Osteocyte (in vitro differentiated cells): ENCODE results near the gene RND1. TPM values are rescaled to one million over a fixed set of nuclear protein-coding genes. Genes with fewer than 3 reads are reported as not detected.

Experiments used
- DNase-seq: peaks from one replicate; pipeline ENCODE4 v3.0.0; 2021; ENCODE audit warnings: mixed read lengths; ENCODE audit not compliant: unreplicated experiment; ENCODE audit errors: extremely low spot score
- H3K27ac Mint-ChIP-seq: one replicate; pipeline ENCODE4 v1.8.0; 2021; ENCODE audit warnings: mild to moderate bottlenecking, mixed read lengths; ENCODE audit not compliant: unreplicated experiment
- H3K27me3 Mint-ChIP-seq: one replicate; pipeline ENCODE4 v1.8.0; 2021; ENCODE audit warnings: mixed read lengths; ENCODE audit not compliant: unreplicated experiment
- H3K36me3 Mint-ChIP-seq: one replicate; pipeline ENCODE4 v1.8.0; 2021; ENCODE audit warnings: mixed read lengths; ENCODE audit not compliant: unreplicated experiment
- H3K4me1 Mint-ChIP-seq: one replicate; pipeline ENCODE4 v1.8.0; 2021; ENCODE audit warnings: mixed read lengths; ENCODE audit not compliant: unreplicated experiment
- H3K4me3 Mint-ChIP-seq: one replicate; pipeline ENCODE4 v1.8.0; 2021; ENCODE audit warnings: mild to moderate bottlenecking, moderate library complexity, mixed read lengths; ENCODE audit not compliant: unreplicated experiment
- H3K9me3 Mint-ChIP-seq: one replicate; pipeline ENCODE4 v1.8.0; 2021; ENCODE audit warnings: mixed read lengths; ENCODE audit not compliant: unreplicated experiment
- total RNA-seq: library from RNA; stranded (reverse); gene quantifications from 2 replicates; pipeline ENCODE4 v1.2.1, GENCODE V29; 2021
- TF ChIP-seq, protein P1 (sequence below): fragments of 200-600 bp; sonication (generic); IDR thresholded peaks from 2 replicates; pipeline ENCODE4 v1.5.0; 2021; ENCODE audit warnings: antibody characterized with exemption, mild to moderate bottlenecking, moderate library complexity

RND1 gene
- total RNA-seq, 1 donor from 2014 or later: 0.89 TPM

DNA sequence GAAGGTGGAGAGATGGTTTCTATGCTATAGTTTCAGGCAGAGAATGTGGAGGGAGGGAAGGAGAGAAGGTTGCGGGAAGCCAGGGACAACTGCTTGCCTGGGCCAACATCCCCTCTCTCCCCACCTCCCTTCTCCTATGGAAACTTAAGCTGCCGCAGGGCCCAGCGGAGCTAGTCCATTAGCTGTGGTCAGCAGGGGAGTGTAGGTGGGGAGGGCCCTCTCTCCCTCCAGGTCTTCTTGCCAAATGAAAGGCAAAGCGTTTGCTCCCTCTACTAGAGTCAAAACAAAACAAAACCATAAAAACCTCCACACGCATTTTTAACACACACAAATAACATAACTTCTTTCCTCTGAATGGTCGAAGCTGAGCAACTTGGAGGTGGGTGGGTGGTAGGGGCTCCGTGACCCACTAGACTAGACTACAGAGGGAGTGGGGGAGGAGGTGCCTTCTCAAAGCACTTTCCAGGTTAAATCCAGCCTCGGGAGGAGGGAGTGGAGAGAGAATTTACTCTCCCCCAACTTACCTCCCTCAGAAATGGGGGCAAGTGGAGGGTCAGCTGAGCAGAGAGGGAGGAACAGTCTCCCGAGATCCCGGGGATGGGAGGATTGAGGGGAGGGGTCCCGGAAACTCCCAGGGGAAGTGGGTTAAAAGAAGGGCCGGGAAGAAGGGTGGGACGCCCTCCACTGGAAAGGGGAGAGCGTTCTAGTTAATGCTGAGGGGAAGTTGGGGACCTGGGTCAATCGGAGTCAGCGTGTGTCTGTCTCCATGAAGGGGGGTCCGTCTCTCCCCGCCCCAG, 52.0 kb downstream of the RND1 start:
- TF ChIP-seq, protein P1, sequence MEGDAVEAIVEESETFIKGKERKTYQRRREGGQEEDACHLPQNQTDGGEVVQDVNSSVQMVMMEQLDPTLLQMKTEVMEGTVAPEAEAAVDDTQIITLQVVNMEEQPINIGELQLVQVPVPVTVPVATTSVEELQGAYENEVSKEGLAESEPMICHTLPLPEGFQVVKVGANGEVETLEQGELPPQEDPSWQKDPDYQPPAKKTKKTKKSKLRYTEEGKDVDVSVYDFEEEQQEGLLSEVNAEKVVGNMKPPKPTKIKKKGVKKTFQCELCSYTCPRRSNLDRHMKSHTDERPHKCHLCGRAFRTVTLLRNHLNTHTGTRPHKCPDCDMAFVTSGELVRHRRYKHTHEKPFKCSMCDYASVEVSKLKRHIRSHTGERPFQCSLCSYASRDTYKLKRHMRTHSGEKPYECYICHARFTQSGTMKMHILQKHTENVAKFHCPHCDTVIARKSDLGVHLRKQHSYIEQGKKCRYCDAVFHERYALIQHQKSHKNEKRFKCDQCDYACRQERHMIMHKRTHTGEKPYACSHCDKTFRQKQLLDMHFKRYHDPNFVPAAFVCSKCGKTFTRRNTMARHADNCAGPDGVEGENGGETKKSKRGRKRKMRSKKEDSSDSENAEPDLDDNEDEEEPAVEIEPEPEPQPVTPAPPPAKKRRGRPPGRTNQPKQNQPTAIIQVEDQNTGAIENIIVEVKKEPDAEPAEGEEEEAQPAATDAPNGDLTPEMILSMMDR: no peak
- Mint-ChIP-seq H3K9me3 (no peaks in the 10 kb centered on the region), H3K4me1 (peaks cover 61% of the 10 kb centered on the region), H3K27ac (peak overlapping the region; percentile 85), H3K27me3 (no peaks in the 10 kb centered on the region), H3K36me3 (no peaks in the 10 kb centered on the region), H3K4me3 (peak overlapping the region; percentile 97)
- no peak for DNase-seq

DNA sequence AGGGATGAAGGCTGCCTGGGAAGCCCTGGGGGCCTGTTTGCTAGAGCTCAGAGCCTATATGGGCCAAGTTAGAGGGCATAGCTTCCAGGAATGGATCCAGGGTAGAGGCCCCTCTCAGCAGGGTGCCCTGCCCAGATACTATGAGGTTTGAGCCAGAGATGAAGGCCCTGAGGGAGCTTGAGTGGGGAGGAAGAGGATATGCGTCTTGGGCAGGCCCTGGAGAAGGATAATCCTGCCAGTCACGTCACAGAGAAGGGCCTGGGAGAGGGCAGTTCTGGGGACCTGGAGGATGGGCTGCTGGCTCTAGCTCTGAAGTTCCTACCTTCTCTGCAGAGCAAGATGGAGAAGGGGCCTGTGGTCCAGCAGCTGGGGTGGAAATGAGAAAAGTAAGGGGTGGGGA, 53.3 kb downstream of the RND1 start:
- DNase-seq: no peak
- Mint-ChIP-seq H3K27me3 (no peaks in the 10 kb centered on the region), H3K4me3 (no peak overlapping the region), H3K4me1 (peaks cover 56% of the 10 kb centered on the region), H3K9me3 (no peaks in the 10 kb centered on the region), H3K36me3 (no peaks in the 10 kb centered on the region), H3K27ac (peak overlapping the region; percentile 76)
- TF ChIP-seq, protein P1: no peak

DNA sequence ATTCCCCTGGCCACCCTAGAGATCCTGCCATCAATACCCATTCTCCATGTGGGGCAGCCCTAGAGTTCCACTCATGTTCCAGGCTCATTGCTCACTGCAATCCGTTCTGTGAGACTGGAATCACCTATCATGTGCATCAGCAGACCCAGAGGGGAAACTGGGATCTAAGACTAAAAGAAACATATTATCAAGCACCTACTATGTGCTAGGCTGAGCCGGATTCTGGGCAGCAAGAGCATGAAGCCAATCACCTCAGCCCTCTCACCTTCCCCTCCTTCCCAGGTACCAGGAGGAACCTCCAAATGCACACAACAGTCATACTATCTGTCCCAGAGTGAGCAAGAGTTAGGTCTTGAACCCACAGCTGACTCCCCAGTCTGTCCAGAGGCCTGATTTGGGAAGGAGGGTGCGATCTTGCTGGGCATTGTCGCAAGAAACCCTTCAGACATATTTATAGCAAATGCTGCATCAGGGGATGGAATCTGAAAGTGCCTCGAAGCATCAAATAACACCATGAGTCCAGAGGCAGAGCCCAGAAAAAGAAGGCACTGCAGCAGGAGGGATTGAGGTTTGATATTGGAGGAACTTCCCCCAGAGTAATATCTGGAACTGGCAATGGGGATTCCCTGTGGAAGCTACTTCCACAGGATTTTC, 54.1 kb downstream of the RND1 start:
- Mint-ChIP-seq H3K36me3 (no peaks in the 10 kb centered on the region), H3K27ac (peak overlapping the region; percentile 91), H3K27me3 (no peaks in the 10 kb centered on the region), H3K9me3 (no peaks in the 10 kb centered on the region), H3K4me3 (no peak overlapping the region), H3K4me1 (peaks cover 47% of the 10 kb centered on the region)
- TF ChIP-seq, protein P1: no peak
- DNase-seq: no peak

DNA sequence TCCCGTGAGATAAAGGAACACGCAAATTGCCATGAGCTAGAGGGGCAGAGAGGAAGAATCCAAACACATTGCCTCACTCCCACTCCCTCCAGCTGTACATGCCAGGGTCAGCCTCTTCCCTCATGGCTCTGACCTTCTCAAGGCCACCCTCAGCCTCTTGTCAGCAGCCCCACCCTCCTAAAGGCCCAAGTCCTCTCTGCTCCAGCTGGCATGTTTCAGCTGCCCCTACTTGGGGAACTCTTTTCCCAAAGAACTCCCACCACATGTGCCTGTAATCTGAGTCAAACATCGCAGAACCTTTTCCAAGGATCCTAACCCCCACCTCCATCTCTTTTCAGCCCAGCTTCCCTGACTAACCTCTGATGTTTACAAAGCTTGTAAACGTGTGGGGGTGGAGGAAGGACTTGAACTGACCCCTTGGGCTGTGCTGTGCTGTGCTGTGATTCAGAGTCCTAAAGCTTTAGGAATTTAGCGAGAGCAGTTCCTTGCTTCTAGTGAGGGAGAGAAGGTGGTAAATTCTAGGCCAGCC, 54.7 kb downstream of the RND1 start:
- DNase-seq: no peak
- no peaks in the 10 kb centered on the region for H3K9me3 Mint-ChIP-seq
- peaks cover 41% of the 10 kb centered on the region for H3K4me1 Mint-ChIP-seq
- H3K4me3 Mint-ChIP-seq: no peak overlapping the region
- H3K36me3 Mint-ChIP-seq: no peaks in the 10 kb centered on the region
- TF ChIP-seq, protein P1: no peak
- H3K27me3 Mint-ChIP-seq: no peaks in the 10 kb centered on the region
- peak overlapping the region; percentile 91 for H3K27ac Mint-ChIP-seq

DNA sequence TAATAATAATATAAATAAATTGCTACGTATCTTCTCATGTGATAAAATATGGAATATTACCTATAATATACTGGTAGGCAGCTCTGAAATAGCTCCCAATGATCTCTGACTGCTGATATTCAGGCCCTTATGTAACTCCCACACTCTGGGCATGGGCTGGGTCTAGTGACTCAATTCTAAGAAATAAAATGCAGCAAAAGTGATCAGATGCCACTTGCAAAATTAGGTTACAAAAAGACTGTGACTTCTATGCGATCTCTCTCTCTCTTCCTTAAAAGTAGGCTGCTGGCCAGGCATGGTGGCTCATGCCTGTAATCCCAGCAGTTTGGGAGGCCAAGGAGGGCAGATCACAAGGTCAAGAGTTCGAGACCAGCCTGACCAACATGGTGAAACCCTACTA, 57.7 kb downstream of the RND1 start:
- TF ChIP-seq, protein P1: no peak
- H3K36me3 Mint-ChIP-seq: no peaks in the 10 kb centered on the region
- no peaks in the 10 kb centered on the region for H3K9me3 Mint-ChIP-seq
- peaks cover 29% of the 10 kb centered on the region for H3K4me1 Mint-ChIP-seq
- no peak for DNase-seq
- H3K4me3 Mint-ChIP-seq: no peak overlapping the region
- H3K27ac Mint-ChIP-seq: no peak overlapping the region
- H3K27me3 Mint-ChIP-seq: no peaks in the 10 kb centered on the region
